SK-N-SH (cell line): ENCODE results near the gene RAB3A. TPM values are rescaled to one million over a fixed set of nuclear protein-coding genes. Genes with fewer than 3 reads are reported as not detected.

Source experiments
- CTCF ChIA-PET: fragments of 300-600, 350-600 bp; formaldehyde crosslinking; extraction: SDS; loops from one replicate; lab custom pipeline; 2021; lab: Yijun Ruan, JAX
- POLR2A ChIA-PET: fragments of 350-600 bp; sonication (Branson Sonifier 250); formaldehyde crosslinking; extraction: SDS; loops from one replicate; lab custom pipeline; 2020; ENCODE audit warnings: antibody characterized with exemption, inconsistent platforms; lab: Yijun Ruan, JAX
- DNase-seq: peaks from one replicate; pipeline ENCODE4 v3.0.0; 2012
- H2AFZ ChIP-seq: fragments of 200-600 bp; sonication (generic); 2 replicates; pipeline ENCODE4 v1.8.1; 2016; ENCODE audit warnings: antibody characterized with exemption, mild to moderate bottlenecking, low read depth
- H3F3A ChIP-seq: fragments of 200-600 bp; sonication (generic); replicated peaks from 2 replicates; pipeline ENCODE3; 2016; ENCODE audit warnings: antibody characterized with exemption, mild to moderate bottlenecking; ENCODE audit not compliant: insufficient read depth
- H3K27ac ChIP-seq, 2 experiments: fragments of 200-500 bp in 1 of 2; fragments of 200-600 bp in 1 of 2; sonication (Bioruptor generic) in 1 of 2; sonication (generic), shearing (Covaris generic) in 1 of 2; 2 replicates each; pipeline versions ENCODE4 v1.5.1 to v1.6.1; 2014 to 2016; ENCODE audit warnings: low read depth in 2 of 2, inconsistent platforms in 1 of 2, low read length in 1 of 2, mild to moderate bottlenecking in 1 of 2, mixed read lengths in 1 of 2
- H3K27me3 ChIP-seq: fragments of 200-600 bp; sonication (generic), shearing (Covaris generic); 2 replicates; pipeline ENCODE4 v1.6.1; 2016; ENCODE audit warnings: mixed run types; ENCODE audit not compliant: insufficient read depth
- H3K36me3 ChIP-seq, 2 experiments: fragments of 200-500 bp in 1 of 2; fragments of 200-600 bp in 1 of 2; sonication (Bioruptor generic) in 1 of 2; sonication (generic) in 1 of 2; replicated peaks in 1 of 2; 2 replicates each; pipeline versions ENCODE3 to v1.5.1; 2014 to 2016; ENCODE audit warnings: low read length in 1 of 2, mild to moderate bottlenecking in 1 of 2; ENCODE audit not compliant: insufficient read depth in 2 of 2, control insufficient read depth in 1 of 2
- H3K4me1 ChIP-seq, 2 experiments: fragments of 200-500 bp in 1 of 2; fragments of 200-600 bp in 1 of 2; sonication (Bioruptor generic) in 1 of 2; sonication (generic), shearing (Covaris generic) in 1 of 2; 2 replicates each; pipeline versions ENCODE4 v1.5.1 to v1.6.1; 2014 to 2016; ENCODE audit warnings: low read depth in 1 of 2, low read length in 1 of 2, mixed run types in 1 of 2; ENCODE audit not compliant: insufficient read depth in 2 of 2, control insufficient read depth in 1 of 2
- H3K4me2 ChIP-seq: fragments of 200-600 bp; sonication (generic), shearing (Covaris generic); 2 replicates; pipeline ENCODE4 v1.6.1; 2017; ENCODE audit warnings: mixed run types
- H3K4me3 ChIP-seq, 2 experiments: fragments of 200-500 bp in 1 of 2; fragments of 200-600 bp in 1 of 2; sonication (Bioruptor generic) in 1 of 2; sonication (generic), shearing (Covaris generic) in 1 of 2; 2 replicates each; pipeline versions ENCODE4 v1.5.1 to v1.8.1; 2014 to 2016; ENCODE audit warnings: low read depth in 2 of 2, inconsistent platforms in 1 of 2, low read length in 1 of 2, mild to moderate bottlenecking in 1 of 2, mixed read lengths in 1 of 2, moderate library complexity in 1 of 2
- H3K79me2 ChIP-seq: fragments of 200-600 bp; sonication (generic); 2 replicates; pipeline ENCODE4 v1.8.1; 2017; ENCODE audit warnings: mild to moderate bottlenecking; ENCODE audit not compliant: insufficient read depth
- H3K9ac ChIP-seq: fragments of 200-600 bp; sonication (generic); 2 replicates; pipeline ENCODE4 v1.6.1; 2017; ENCODE audit warnings: mixed run types
- H3K9me2 ChIP-seq: fragments of 200-600 bp; sonication (generic); 2 replicates; pipeline ENCODE4 v1.6.1; 2017; ENCODE audit warnings: mixed run types
- H3K9me3 ChIP-seq: fragments of 200-600 bp; sonication (generic); 2 replicates; pipeline ENCODE4 v1.6.1; 2017; ENCODE audit warnings: mixed run types, mild to moderate bottlenecking, moderate library complexity
- H4K20me1 ChIP-seq: fragments of 200-600 bp; sonication (generic); 2 replicates; pipeline ENCODE4 v1.6.1; 2017; ENCODE audit warnings: mild to moderate bottlenecking, mixed run types; ENCODE audit not compliant: insufficient read depth
- CHD2 ChIP-seq: fragments of 150-350 bp; IDR thresholded peaks from 2 replicates; pipeline ENCODE4 v1.6.1; 2018; ENCODE audit warnings: low read length; ENCODE audit not compliant: partially characterized antibody
- CTCF ChIP-seq: fragments of 200-600 bp; sonication (generic); IDR thresholded peaks from 2 replicates; pipeline ENCODE4 v1.6.1; 2017; ENCODE audit warnings: antibody characterized with exemption, mild to moderate bottlenecking, moderate library complexity
- ELF1 ChIP-seq: IDR thresholded peaks from 2 replicates; pipeline ENCODE4 v1.4.0; 2012
- EP300 ChIP-seq, 2 experiments: IDR thresholded peaks; 2 replicates each; pipeline versions ENCODE4 v1.4.0 to v1.6.1; 2012; ENCODE audit warnings: borderline replicate concordance in 1 of 2, low read depth in 1 of 2, low read length in 1 of 2
- EZH2phosphoT487 ChIP-seq: fragments of 200-600 bp; sonication (generic); IDR thresholded peaks from 2 replicates; pipeline ENCODE4 v1.6.1; 2017; ENCODE audit warnings: low read depth, mixed run types, mild to moderate bottlenecking, antibody characterized with exemption, moderate library complexity, borderline replicate concordance
- FOSL2 ChIP-seq: IDR thresholded peaks from 2 replicates; pipeline ENCODE4 v1.4.0; 2012; ENCODE audit warnings: low read depth, mild to moderate bottlenecking, moderate library complexity, borderline replicate concordance
- GATA2 ChIP-seq: sonication (generic); formaldehyde crosslinking; IDR thresholded peaks from 2 replicates; pipeline ENCODE4 v1.5.0; 2020; ENCODE audit warnings: mild to moderate bottlenecking, missing genetic modification reagents
- IRF3 ChIP-seq: fragments of 150-350 bp; IDR thresholded peaks from 2 replicates; pipeline ENCODE4 v1.6.1; 2016; ENCODE audit warnings: mild to moderate bottlenecking, low read depth, low read length
- MAX ChIP-seq: IDR thresholded peaks from 2 replicates; pipeline ENCODE4 v1.4.0; 2012; ENCODE audit warnings: low read depth
- MEF2A ChIP-seq: IDR thresholded peaks from 2 replicates; pipeline ENCODE4 v1.4.0; 2012; ENCODE audit warnings: low read depth, borderline replicate concordance
- NFIC ChIP-seq: IDR thresholded peaks from 2 replicates; pipeline ENCODE4 v1.4.0; 2012; ENCODE audit warnings: borderline replicate concordance
- NRF1 ChIP-seq: IDR thresholded peaks from 2 replicates; pipeline ENCODE4 v1.6.1; 2012; ENCODE audit warnings: low read depth, mild to moderate bottlenecking, low read length
- RAD21 ChIP-seq: IDR thresholded peaks from 2 replicates; pipeline ENCODE4 v1.6.1; 2012; ENCODE audit warnings: mild to moderate bottlenecking, low read length
- RFX5 ChIP-seq: IDR thresholded peaks from 2 replicates; pipeline ENCODE4 v1.6.1; 2012; ENCODE audit warnings: mild to moderate bottlenecking, improper control_type of control experiment, low read length
- RXRA ChIP-seq: IDR thresholded peaks from 2 replicates; pipeline ENCODE4 v1.4.0; 2012; ENCODE audit warnings: low read depth, mild to moderate bottlenecking, borderline replicate concordance
- SMC3 ChIP-seq: IDR thresholded peaks from 2 replicates; pipeline ENCODE4 v1.6.1; 2012; ENCODE audit warnings: low read depth, low read length, improper control_type of control experiment
- TAF1 ChIP-seq: IDR thresholded peaks from 2 replicates; pipeline ENCODE4 v1.6.1; 2012; ENCODE audit warnings: low read depth, mild to moderate bottlenecking, low read length, moderate library complexity, borderline replicate concordance
- USF1 ChIP-seq: IDR thresholded peaks from 2 replicates; pipeline ENCODE4 v1.4.0; 2012; ENCODE audit warnings: low read depth, borderline replicate concordance
- WGBS: methylation state at CpG from one replicate; pipeline ENCODE4 v1.1.6; 2017; ENCODE audit warnings: low lambda C conversion rate; 5-methylcytosine and 5-hydroxymethylcytosine counted together
- polyA plus RNA-seq, 3 experiments: library from polyadenylated mRNA; depleted of rRNA; stranded (reverse); fragments of >200 nt; gene quantifications; 2 replicates each; pipeline ENCODE4 v1.2.3, GENCODE V29; 2012

RAB3A gene
- polyA plus RNA-seq, 1 of the 3 experiments (the other 2 are of a cell fraction) = 9.7 TPM

- TF ChIP-seq MAX (peak; percentile 68; the same call in 1 of the 2 replicates), EP300 (IDR thresholded peaks at IDR 0.05; ENCODE audit: borderline replicate concordance in 1 of 2, low read depth in 1 of 2, low read length in 1 of 2) (no peak), RAD21 (peak; percentile 52; the same call in 1 of the 2 replicates), CTCF (peak; percentile 44), EZH2phosphoT487 (no peak), RFX5 (no peak), USF1 (no peak), ELF1 (no peak)
- TF ChIP-seq, all 33 proteins: peak for 6
Measured at GRCh38 chr19:18202778-18203407, 949 bp downstream of the RAB3A start (continued).

- Histone ChIP-seq H3F3A (no peaks in the 10 kb centered on the region), H3K27me3 (no peaks in the 10 kb centered on the region), H3K79me2 (no peaks in the 10 kb centered on the region), H3K4me2 (no peak overlapping the region; the same call in 1 of the 2 replicates), H3K9me3 (no peaks in the 10 kb centered on the region), H3K4me3 (peak overlapping the region; percentile 71 to 82; a peak in 2 of 4 replicates), H2AFZ (no peak overlapping the region), H3K36me3 (peaks cover 0 to 5% of the 10 kb centered on the region in 2 experiments), H3K9me2 (no peaks in the 10 kb centered on the region), H3K27ac (no peak overlapping the region), H3K9ac (no peak overlapping the region), H3K4me1 (peaks cover 4 to 17% of the 10 kb centered on the region in 2 experiments; a peak in 2 of 4 replicates)
- ChIA-PET CTCF (interaction anchor here (0.6 to 20.7 kb wide), 9 partner anchors 10 to 195 kb away, joined by 3 to 505 read pairs (median 6); partner anchors contain the start of genes ARRDC2, JUND, MPV17L2 and PDE4C), POLR2A (interaction anchor here (1.0 to 2.1 kb wide), 2 partner anchors 10 kb away, joined by 3 to 5 read pairs; partner anchors contain the start of gene MPV17L2)
- 91% methylated on average over 16 of the region's 24 CpGs for WGBS
- DNase-seq = no peak
- TF ChIP-seq SMC3 (no peak), RXRA (no peak), CHD2 (no peak)
- TF ChIP-seq, all 33 proteins: peak for 0
- H4K20me1 ChIP-seq = no peaks in the 10 kb centered on the region
Measured at GRCh38 chr19:18202397-18202777, 1.5 kb downstream of the RAB3A start.

GRCh38 chr19:18198374-18198773 lies 5.5 kb downstream of the RAB3A start:
- H2AFZ ChIP-seq = no peak overlapping the region
- no peaks in the 10 kb centered on the region for H3K27me3 ChIP-seq
- H3K9ac ChIP-seq = no peak overlapping the region
- POLR2A ChIA-PET = no interaction called here
- H3K36me3 ChIP-seq = peaks cover 0 to 8% of the 10 kb centered on the region in 2 experiments
- no peaks in the 10 kb centered on the region for H3F3A ChIP-seq
- H3K4me3 ChIP-seq = no peak overlapping the region
- H3K4me2 ChIP-seq = no peak overlapping the region
- peaks cover 8% of the 10 kb centered on the region; the same call in 1 of the 2 replicates for H4K20me1 ChIP-seq
- CTCF ChIA-PET = interaction anchor here (1.4 to 20.7 kb wide), 2 partner anchors 57 to 81 kb away, joined by 4 to 505 read pairs; a partner anchor contains a TSS
- no peak for DNase-seq
- no peaks in the 10 kb centered on the region for H3K9me2 ChIP-seq
- WGBS = 87% methylated on average over 6 of the region's 6 CpGs
- H3K4me1 ChIP-seq = peaks cover 9 to 34% of the 10 kb centered on the region in 2 experiments; a peak in 2 of 4 replicates
- H3K79me2 ChIP-seq = peaks cover 9% of the 10 kb centered on the region; the same call in 1 of the 2 replicates
- no peaks in the 10 kb centered on the region for H3K9me3 ChIP-seq
- no peak overlapping the region for H3K27ac ChIP-seq
- TF ChIP-seq RXRA (no peak), MEF2A (no peak), RAD21 (no peak), FOSL2 (no peak), RFX5 (no peak), IRF3 (no peak), NFIC (no peak), USF1 (no peak), TAF1 (no peak), GATA2 (CRISPR knock-in tag) (no peak), CHD2 (no peak), NRF1 (no peak), EP300 (IDR thresholded peaks at IDR 0.05; ENCODE audit: borderline replicate concordance in 1 of 2, low read depth in 1 of 2, low read length in 1 of 2) (no peak)
